OCI-LY1 (cell line): ENCODE data around the gene TAB2.
"Not testable (repeated sequence)": the region's sequence is repeated elsewhere in the genome, so short reads cannot be mapped to it uniquely, and the experiment has no call there.

ENCODE experiments used
- H2AFZ ChIP-seq: fragments of 200-600 bp; sonication (generic), shearing (Covaris generic); 2 replicates; pipeline ENCODE4 v1.6.0; 2014; ENCODE audit warnings: antibody characterized with exemption, mild to moderate bottlenecking, low read length
- H3F3A ChIP-seq: fragments of 200-600 bp; sonication (generic), shearing (Covaris generic); 2 replicates; pipeline ENCODE4 v1.6.0; 2014; ENCODE audit warnings: mild to moderate bottlenecking, antibody characterized with exemption, low read length, moderate library complexity; ENCODE audit not compliant: insufficient read depth
- H3K27ac ChIP-seq: fragments of 200-600 bp; sonication (generic); 2 replicates; pipeline ENCODE4 v1.5.1; 2014; ENCODE audit warnings: low read length, mixed run types, mild to moderate bottlenecking, low read depth; ENCODE audit not compliant: poor library complexity, severe bottlenecking
- H3K27me3 ChIP-seq: fragments of 200-600 bp; sonication (generic); 2 replicates; pipeline ENCODE4 v1.6.0; 2014; ENCODE audit warnings: antibody characterized with exemption, mild to moderate bottlenecking, low read length, moderate library complexity; ENCODE audit not compliant: insufficient read depth
- H3K36me3 ChIP-seq: fragments of 200-600 bp; sonication (generic); 2 replicates; pipeline ENCODE4 v1.6.1; 2014; ENCODE audit warnings: mild to moderate bottlenecking, antibody characterized with exemption, low read length, moderate library complexity, mixed read lengths; ENCODE audit not compliant: insufficient read depth
- H3K4me1 ChIP-seq: fragments of 200-600 bp; sonication (generic); 2 replicates; pipeline ENCODE4 v1.5.1; 2014; ENCODE audit warnings: mild to moderate bottlenecking, low read length, moderate library complexity; ENCODE audit not compliant: insufficient read depth, severe bottlenecking
- H3K4me2 ChIP-seq: fragments of 200-600 bp; sonication (generic), shearing (Covaris generic); 2 replicates; pipeline ENCODE4 v1.6.1; 2014; ENCODE audit warnings: low read length
- H3K4me3 ChIP-seq: fragments of 200-600 bp; sonication (generic); 2 replicates; pipeline ENCODE4 v1.5.1; 2014; ENCODE audit warnings: low read length, low read depth, mild to moderate bottlenecking, mixed read lengths; ENCODE audit not compliant: poor library complexity, severe bottlenecking
- H3K79me2 ChIP-seq: fragments of 200-600 bp; shearing (Covaris generic); 2 replicates; pipeline ENCODE4 v1.6.1; 2016; ENCODE audit warnings: mixed run types, low read length, mixed read lengths; ENCODE audit not compliant: insufficient read depth
- H3K9ac ChIP-seq: fragments of 200-600 bp; sonication (generic), shearing (Covaris generic); 2 replicates; pipeline ENCODE4 v1.6.1; 2014; ENCODE audit warnings: mild to moderate bottlenecking, low read length, mixed read lengths
- H3K9me2 ChIP-seq: fragments of 200-600 bp; sonication (generic), shearing (Covaris generic); 2 replicates; pipeline ENCODE4 v1.6.1; 2014; ENCODE audit warnings: low read depth, mild to moderate bottlenecking, low read length, mixed read lengths
- H3K9me3 ChIP-seq: fragments of 200-600 bp; shearing (Covaris generic); 2 replicates; pipeline ENCODE4 v1.6.1; 2014; ENCODE audit warnings: low read length, mixed read lengths
- H4K20me1 ChIP-seq: fragments of 200-600 bp; sonication (generic), shearing (Covaris generic); 2 replicates; pipeline ENCODE4 v1.6.0; 2016; ENCODE audit warnings: mild to moderate bottlenecking, low read length; ENCODE audit not compliant: insufficient read depth
- EZH2 ChIP-seq: fragments of 200-600 bp; sonication (generic), shearing (Covaris generic); IDR thresholded peaks from 2 replicates; pipeline ENCODE4 v1.8.0; 2017; ENCODE audit warnings: borderline replicate concordance, mixed run types, mild to moderate bottlenecking, antibody characterized with exemption, low read length, moderate library complexity, mixed read lengths
- TF ChIP-seq, protein P1 (sequence below): fragments of 200-600 bp; sonication (generic), shearing (Covaris generic); IDR thresholded peaks from 2 replicates; pipeline ENCODE4 v1.5.1; 2017; ENCODE audit warnings: mild to moderate bottlenecking, antibody characterized with exemption, low read length, moderate library complexity, mixed read lengths

The TAB2 gene

GRCh38 chr6:149459761-149460160, 142.2 kb downstream of the TAB2 start:
- Histone ChIP-seq H3K9me3 (no peaks in the 10 kb centered on the region), H3K4me1 (peaks cover under 1% of the 10 kb centered on the region), H3K4me3 (no peak overlapping the region), H3K36me3 (peaks cover 69% of the 10 kb centered on the region), H3K27ac (no peak overlapping the region), H4K20me1 (no peaks in the 10 kb centered on the region), H3F3A (no peaks in the 10 kb centered on the region), H2AFZ (no peak overlapping the region), H3K9ac (no peak overlapping the region), H3K4me2 (no peak overlapping the region), H3K9me2 (no peaks in the 10 kb centered on the region), H3K79me2 (no peaks in the 10 kb centered on the region), H3K27me3 (no peaks in the 10 kb centered on the region)
- TF ChIP-seq, protein P1, sequence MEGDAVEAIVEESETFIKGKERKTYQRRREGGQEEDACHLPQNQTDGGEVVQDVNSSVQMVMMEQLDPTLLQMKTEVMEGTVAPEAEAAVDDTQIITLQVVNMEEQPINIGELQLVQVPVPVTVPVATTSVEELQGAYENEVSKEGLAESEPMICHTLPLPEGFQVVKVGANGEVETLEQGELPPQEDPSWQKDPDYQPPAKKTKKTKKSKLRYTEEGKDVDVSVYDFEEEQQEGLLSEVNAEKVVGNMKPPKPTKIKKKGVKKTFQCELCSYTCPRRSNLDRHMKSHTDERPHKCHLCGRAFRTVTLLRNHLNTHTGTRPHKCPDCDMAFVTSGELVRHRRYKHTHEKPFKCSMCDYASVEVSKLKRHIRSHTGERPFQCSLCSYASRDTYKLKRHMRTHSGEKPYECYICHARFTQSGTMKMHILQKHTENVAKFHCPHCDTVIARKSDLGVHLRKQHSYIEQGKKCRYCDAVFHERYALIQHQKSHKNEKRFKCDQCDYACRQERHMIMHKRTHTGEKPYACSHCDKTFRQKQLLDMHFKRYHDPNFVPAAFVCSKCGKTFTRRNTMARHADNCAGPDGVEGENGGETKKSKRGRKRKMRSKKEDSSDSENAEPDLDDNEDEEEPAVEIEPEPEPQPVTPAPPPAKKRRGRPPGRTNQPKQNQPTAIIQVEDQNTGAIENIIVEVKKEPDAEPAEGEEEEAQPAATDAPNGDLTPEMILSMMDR = no peak
- no peak for TF ChIP-seq EZH2

GRCh38 chr6:149460249-149460648, 142.7 kb downstream of the TAB2 start:
- H3K4me2 ChIP-seq, H3K9me2 ChIP-seq, H3F3A ChIP-seq, H3K27ac ChIP-seq, H2AFZ ChIP-seq, H3K9ac ChIP-seq, H3K79me2 ChIP-seq, H3K27me3 ChIP-seq, H3K4me3 ChIP-seq, H4K20me1 ChIP-seq, H3K4me1 ChIP-seq, H3K9me3 ChIP-seq: not testable (repeated sequence)
- H3K36me3 ChIP-seq = peaks cover 66% of the 10 kb centered on the region
